ENCODE results near the gene ZNF423.

DNA sequence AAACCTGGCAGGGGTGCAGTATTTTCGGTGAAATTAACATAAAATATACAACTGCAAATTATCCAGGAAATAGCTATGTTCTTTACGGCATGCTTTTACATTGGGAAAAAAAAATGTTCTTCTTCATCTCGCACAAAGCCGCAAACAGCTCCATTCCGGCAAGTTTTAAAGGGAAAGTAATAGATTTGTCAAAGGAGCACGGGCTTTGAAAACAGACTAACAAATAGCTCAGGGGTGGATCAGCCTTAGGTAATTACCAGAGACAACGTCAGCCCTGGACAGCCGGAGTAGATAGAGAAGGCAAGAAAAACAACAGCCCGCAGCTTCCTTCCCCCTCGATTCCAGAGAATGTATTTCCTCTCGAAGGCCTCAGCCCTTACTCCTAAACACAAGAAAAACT, 259.8 kb downstream of the ZNF423 start:
- TF ChIP-seq, protein P1, sequence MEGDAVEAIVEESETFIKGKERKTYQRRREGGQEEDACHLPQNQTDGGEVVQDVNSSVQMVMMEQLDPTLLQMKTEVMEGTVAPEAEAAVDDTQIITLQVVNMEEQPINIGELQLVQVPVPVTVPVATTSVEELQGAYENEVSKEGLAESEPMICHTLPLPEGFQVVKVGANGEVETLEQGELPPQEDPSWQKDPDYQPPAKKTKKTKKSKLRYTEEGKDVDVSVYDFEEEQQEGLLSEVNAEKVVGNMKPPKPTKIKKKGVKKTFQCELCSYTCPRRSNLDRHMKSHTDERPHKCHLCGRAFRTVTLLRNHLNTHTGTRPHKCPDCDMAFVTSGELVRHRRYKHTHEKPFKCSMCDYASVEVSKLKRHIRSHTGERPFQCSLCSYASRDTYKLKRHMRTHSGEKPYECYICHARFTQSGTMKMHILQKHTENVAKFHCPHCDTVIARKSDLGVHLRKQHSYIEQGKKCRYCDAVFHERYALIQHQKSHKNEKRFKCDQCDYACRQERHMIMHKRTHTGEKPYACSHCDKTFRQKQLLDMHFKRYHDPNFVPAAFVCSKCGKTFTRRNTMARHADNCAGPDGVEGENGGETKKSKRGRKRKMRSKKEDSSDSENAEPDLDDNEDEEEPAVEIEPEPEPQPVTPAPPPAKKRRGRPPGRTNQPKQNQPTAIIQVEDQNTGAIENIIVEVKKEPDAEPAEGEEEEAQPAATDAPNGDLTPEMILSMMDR (IDR thresholded peaks at IDR 0.05): no peak
- no peak for TF ChIP-seq POLR2A (IDR thresholded peaks at IDR 0.05)
